Measurements from ENCODE around the gene REEP3.
"Not testable (repeated sequence)": the region's sequence is repeated elsewhere in the genome, so short reads cannot be mapped to it uniquely, and the experiment has no call there.

Gene REEP3

GRCh38 chr10:63520500-63521415 is at the start of gene REEP3:
Gene REEP3 (plus strand): TSS chr10:63521401. CDS start chr10:63521546, 145 bp downstream.
- no peak for DNase-seq

GRCh38 chr10:63474488-63474887 is 46.7 kb upstream of the REEP3 start:
- DNase-seq = no peak

DNA sequence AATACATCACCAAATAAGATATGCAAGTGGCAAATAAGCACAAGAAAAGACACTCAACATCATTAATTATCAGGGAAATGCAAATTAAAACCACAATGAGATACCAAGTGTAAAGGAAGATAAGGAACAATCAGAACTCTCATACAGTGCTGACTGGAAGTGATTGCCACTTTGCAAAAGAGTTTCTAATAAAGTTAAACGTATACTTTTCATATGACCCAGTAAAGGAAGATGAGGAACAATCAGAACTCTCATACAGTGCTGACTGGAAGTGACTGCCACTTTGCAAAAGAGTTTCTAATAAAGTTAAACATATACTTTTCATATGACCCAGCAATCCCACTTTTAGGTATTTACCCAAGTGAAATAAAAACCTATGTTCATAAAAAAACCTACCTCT is 43.3 kb upstream of the REEP3 start:
- no peak for DNase-seq

GRCh38 chr10:63478564-63478963 is 42.6 kb upstream of the REEP3 start:
- no peak for DNase-seq

GRCh38 chr10:63480237-63480636 is 41.0 kb upstream of the REEP3 start:
- no peak for DNase-seq

DNA sequence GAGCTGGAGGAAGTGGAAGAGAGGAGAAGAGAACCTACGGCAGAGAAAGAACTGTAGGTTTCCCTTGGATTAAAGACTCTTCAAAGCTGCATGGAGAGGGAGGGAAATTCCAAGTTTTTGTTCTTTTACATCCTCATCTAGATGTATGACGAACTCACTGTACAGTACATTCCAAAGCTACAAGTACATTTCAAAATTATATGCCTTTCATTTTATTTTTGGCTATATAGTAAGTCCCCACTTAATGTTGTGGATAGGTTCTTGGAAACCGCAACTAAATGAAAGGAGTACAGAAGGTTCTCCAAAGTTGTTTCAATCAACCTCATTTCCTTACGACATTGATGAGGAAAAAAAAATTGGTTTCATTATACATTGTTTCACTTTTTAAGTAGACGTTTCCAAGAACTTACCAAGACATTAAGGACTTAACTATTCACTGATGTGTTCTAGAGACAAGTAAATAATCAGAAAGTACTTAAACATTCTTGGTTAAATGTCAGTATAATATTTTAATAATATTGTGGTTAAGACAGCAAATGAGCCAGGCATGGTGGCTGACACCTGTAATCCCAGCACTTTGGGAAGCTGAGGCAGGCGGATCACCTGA is 39.3 kb upstream of the REEP3 start:
- no peak for DNase-seq

DNA sequence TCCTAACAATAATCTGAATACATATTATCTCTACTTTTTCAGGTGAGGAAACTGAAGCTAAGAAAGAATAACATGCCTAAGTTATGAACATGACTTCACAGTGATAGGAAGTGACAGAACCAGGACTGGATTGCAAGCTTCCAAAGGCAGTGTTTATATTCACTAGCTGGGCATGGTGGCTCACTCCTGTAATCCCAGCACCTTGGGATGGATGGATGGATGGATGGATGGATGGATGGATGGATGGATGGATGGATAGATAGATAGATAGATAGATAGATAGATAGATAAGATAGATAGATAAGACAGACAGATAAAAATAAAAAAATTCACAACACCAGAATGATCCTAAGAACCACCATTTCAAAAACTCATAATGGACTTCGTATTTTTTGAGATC is 37.2 kb upstream of the REEP3 start:
- no peak for DNase-seq

DNA sequence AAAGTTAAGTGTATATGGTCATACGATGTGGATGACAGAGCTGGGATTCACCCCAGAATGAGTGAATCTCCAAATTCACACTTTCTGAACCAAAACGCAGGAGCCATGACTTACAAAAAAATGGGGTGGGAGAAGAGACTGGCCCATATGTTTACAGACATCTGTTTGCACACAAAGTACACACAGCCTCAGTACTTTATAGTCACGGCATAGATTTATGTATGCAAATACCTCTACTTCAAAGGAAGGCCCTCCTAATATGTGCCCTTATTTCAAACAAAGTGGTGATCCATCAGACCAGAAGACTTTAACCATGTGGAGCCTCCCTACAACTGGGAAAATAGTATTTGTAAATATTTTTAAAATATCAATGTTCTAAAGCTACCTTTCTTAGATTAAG is 33.2 kb upstream of the REEP3 start:
- no peak for DNase-seq

DNA sequence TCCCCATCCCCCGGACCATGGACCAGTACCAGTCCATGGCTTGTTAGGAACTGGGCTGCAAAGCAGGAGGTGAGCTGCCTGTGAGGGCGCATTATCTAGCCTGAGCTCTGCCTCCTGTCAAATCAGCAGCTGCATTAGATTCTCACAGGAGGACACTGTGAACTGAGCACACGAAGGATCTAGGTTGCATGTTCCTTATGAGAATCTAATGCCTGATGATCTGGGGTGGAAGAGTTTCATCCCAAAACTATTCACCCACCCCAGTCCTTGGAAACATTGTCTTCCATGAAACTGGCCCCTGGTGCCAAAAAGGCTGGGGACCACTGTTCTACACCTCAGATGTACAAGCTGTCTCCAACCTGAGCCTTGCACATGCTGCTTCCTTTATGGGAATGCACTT is 31.4 kb upstream of the REEP3 start:
- DNase-seq = no peak

GRCh38 chr10:63491588-63492316 is 29.4 kb upstream of the REEP3 start:
- no peak for DNase-seq

- DNase-seq = not testable (repeated sequence)
Observed at GRCh38 chr10:63492317-63492690, 28.9 kb upstream of the REEP3 start.

DNA sequence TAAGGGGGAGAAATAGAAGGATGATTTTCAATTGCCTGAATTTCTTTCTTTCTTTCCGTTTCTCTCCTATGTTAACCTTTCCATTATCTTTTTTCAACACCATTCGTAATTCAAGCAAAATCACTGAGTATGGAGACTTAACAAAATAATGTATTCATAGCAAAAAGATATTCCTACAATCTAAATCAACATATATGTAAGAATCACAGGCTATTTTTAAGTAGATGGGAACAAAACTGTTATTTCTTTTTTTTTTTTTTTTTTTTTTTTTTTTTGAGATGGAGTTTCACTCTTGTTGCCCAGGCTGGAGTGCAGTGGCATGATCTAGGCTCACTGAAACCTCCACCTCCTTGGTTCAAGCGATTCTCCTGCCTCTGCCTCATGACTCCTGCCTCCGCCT is 28.2 kb upstream of the REEP3 start:
- no peak for DNase-seq

GRCh38 chr10:63494951-63495350 is 26.2 kb upstream of the REEP3 start:
- DNase-seq = no peak

DNA sequence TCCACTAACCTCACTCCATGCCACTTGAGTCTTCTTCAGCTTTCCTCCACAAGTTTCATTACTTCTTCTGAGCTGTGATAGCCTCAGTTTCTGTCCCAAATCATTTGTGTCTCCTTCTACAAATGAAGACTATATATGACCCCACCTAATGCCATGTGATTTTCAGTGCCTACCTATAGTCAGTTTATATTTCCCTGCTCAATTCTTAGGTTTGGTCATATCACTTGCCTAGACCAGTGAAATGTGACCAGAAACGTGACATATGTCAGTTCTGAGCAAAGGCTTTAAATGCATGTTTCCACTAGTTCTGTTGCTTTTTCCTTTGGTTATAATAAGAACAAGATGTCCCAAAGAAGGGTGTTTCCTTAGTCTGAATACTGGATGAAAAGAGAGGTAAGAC is 24.6 kb upstream of the REEP3 start:
- DNase-seq = no peak

- DNase-seq = no peak
Observed at GRCh38 chr10:63497321-63497720, 23.9 kb upstream of the REEP3 start.

- no peak for DNase-seq
Observed at GRCh38 chr10:63498665-63499064, 22.5 kb upstream of the REEP3 start.

DNA sequence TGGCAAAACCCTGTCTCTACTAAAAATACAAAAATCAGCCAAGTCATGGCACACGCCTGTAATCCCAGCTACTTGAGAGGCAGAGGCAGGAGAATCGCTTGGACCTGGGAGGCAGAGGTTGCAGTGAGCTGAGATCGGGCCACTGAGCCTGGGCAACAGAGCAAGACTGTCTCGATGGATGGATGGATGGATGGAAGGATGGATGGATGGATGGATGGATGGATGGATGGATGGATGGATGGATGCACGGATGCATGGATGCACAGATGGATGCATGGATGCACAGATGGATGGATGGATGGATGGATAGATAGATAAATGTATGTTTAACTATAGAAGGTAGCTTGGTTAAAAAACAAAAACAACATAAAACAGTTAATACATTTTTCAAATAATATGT is 20.6 kb upstream of the REEP3 start:
- not testable (repeated sequence) for DNase-seq

DNA sequence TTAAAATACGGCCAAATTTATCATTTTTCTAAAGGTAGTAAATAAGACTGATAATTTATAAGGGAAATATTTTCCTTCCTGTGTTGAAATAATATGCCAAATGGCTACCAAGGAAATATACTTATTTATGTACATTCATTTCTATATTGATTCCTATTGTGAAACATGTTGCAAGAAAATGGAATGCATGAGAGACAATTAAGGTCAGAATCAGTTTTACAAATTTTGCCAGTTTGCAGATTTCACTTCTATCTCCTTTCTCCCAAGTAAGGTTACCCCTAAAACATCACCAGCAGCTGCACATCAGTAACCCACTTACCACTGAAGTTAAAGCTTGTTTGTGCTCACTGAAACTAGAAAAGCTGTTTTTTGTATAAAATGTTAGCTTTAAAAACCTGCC is 19.2 kb upstream of the REEP3 start:
- no peak for DNase-seq

DNA sequence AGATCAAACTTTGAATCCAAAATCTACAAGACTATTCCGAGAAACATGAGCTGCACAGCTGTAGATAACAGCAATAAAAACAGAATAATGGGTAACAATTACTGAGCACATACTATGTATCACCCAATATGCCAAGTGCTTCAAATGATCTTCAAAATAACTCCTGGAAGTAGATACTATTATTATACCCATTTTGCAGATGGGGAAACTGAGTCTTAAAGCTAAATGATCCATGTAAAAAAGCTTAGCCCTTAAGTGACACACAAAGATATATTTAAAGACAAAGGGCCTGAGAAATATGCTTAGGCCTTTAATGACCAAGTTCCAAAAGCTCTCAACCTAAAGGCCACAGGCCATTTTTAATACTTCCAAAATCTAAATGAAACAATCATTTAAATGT is 18.4 kb upstream of the REEP3 start:
- no peak for DNase-seq

DNA sequence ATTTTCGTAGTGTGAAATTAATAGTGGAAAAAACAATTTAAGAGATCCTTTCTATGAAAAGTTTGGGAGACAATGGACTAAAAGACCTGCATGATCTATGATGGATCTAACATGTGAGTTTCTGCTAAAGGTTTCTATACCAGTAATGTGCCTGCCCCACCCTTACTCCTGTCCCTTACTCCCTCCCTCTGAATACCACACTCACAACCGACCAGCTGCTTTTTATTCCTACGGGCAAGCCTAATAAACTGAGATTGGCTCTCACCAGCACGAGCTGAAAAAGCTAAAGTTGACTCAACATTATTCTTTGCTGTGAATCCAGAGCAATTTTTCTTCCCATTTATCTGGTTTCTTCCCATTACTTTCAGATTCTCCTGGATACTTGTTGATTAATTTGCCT is 17.8 kb upstream of the REEP3 start:
- no peak for DNase-seq

DNA sequence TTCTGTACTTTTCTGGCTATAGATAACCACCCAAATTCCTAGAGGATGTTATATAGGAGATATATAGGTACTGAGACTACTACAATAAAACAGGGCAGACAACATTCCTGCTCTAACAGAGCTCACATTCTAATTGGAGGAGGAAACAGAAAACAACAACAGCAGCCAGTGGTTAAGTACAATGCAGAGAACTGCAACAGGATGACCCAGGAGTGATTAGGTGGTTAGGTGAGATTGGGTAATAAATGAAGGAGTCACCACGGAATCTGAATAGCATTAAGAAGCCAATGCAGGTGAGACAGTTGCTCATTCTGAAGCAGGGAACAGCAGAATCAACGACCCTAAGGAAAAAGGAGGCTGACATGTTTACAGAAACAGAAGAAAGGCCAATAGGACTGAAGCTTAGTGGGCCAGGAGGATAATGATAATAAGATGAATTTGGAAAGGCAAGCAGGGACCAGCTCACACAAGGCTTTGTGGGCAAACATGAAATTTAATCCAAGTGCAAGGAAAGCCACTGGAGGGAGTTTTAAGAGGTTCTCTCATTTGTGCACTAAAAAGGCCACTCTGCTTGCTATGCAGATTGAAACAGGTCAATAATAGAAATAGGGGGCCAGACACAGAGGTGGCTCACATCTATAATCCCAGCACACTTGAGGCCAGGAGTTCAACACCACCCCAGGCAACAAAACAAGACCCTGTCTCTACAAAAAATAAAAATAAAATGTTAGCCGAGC is 16.9 kb upstream of the REEP3 start:
- peak; percentile 18 for DNase-seq

DNA sequence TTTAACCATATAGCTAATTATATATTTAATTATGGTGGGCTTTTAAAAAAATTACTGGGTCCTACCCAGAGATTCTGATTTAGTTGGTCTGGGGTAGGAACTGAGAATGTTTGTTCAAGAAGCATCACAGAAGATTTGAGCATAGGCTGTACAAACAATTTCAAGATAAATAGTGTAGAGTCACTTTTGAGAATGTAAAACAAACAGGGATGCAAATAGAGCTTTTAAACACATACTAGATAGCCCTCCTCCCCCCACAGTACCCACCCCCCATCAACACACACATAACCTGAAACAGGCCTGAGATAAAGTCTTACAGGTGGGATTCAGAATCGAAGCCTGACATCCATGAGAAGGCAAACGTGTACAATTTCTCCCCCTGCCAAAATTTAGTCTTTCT is 15.6 kb upstream of the REEP3 start:
- no peak for DNase-seq

DNA sequence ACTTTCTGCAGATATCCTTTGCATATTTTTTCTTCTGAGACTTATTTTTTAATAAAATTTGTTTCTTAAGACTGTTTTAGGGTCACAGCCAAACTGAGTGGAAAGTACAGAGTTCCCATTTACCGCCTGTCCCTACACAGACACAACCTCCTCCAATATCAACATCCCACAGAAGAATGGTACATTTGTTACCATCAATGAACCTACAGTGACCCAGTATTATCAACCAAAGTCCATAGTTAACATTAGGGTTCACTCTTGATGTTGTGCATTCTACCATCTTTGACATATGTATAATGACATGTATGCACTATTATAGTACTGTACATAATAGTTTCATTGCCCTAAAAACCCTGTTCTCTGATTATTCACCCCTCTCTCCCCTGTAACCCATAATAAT is 14.6 kb upstream of the REEP3 start:
- DNase-seq = no peak
